HEK293 (cell line): ENCODE measurements around the gene TPGS1.

Source experiments
- BCL11B ChIP-seq: fragments of 450-650 bp; formaldehyde crosslinking; IDR thresholded peaks from 2 replicates; pipeline ENCODE4 v1.5.1; 2016; ENCODE audit warnings: low read depth, missing biosample characterization, missing genetic modification characterization
- OSR2 ChIP-seq: fragments of 450-650 bp; formaldehyde crosslinking; IDR thresholded peaks from 2 replicates; pipeline ENCODE4 v1.5.1; 2016; ENCODE audit warnings: missing biosample characterization, missing genetic modification characterization
- OVOL3 ChIP-seq: fragments of 450-650 bp; formaldehyde crosslinking; IDR thresholded peaks from 2 replicates; pipeline ENCODE4 v1.5.1; 2016; ENCODE audit warnings: missing biosample characterization, missing genetic modification characterization
- PBX3 ChIP-seq: sonication (generic); formaldehyde crosslinking; IDR thresholded peaks from 2 replicates; pipeline ENCODE4 v1.8.1; 2022; ENCODE audit warnings: mild to moderate bottlenecking, moderate library complexity, missing genetic modification reagents
- REPIN1 ChIP-seq: fragments of 450-650 bp; formaldehyde crosslinking; IDR thresholded peaks from 2 replicates; pipeline ENCODE4 v1.5.1; 2017; ENCODE audit warnings: missing biosample characterization, missing genetic modification characterization, low read depth
- SALL2 ChIP-seq: fragments of 450-650 bp; formaldehyde crosslinking; IDR thresholded peaks from 2 replicates; pipeline ENCODE4 v1.5.0; 2017; ENCODE audit warnings: missing biosample characterization, mild to moderate bottlenecking, missing genetic modification characterization, borderline replicate concordance
- SP7 ChIP-seq: fragments of 450-650 bp; formaldehyde crosslinking; IDR thresholded peaks from 2 replicates; pipeline ENCODE4 v1.5.1; 2016; ENCODE audit warnings: missing biosample characterization, missing genetic modification characterization
- TSHZ1 ChIP-seq: fragments of 450-650 bp; formaldehyde crosslinking; IDR thresholded peaks from 2 replicates; pipeline ENCODE4 v1.5.1; 2016; ENCODE audit warnings: missing biosample characterization, missing genetic modification characterization, borderline replicate concordance
- YY1 ChIP-seq: fragments of 450-650 bp; formaldehyde crosslinking; IDR thresholded peaks from 2 replicates; pipeline ENCODE4 v1.5.1; 2018; ENCODE audit warnings: missing biosample characterization, missing genetic modification characterization
- ZBTB10 ChIP-seq: fragments of 450-650 bp; formaldehyde crosslinking; IDR thresholded peaks from 2 replicates; pipeline ENCODE4 v1.5.1; 2016; ENCODE audit warnings: missing biosample characterization, missing genetic modification characterization
- ZBTB6 ChIP-seq: fragments of 450-650 bp; formaldehyde crosslinking; IDR thresholded peaks from 2 replicates; pipeline ENCODE4 v1.5.1; 2017; ENCODE audit warnings: missing biosample characterization, missing genetic modification characterization
- ZBTB7A ChIP-seq: fragments of 450-650 bp; formaldehyde crosslinking; IDR thresholded peaks from 2 replicates; pipeline ENCODE4 v1.5.1; 2016; ENCODE audit warnings: low read depth, missing biosample characterization, missing genetic modification characterization
- ZFP3 ChIP-seq: fragments of 450-650 bp; formaldehyde crosslinking; IDR thresholded peaks from 2 replicates; pipeline ENCODE4 v1.5.1; 2016; ENCODE audit warnings: low read depth, missing biosample characterization, missing genetic modification characterization
- ZNF140 ChIP-seq: fragments of 450-650 bp; formaldehyde crosslinking; IDR thresholded peaks from 2 replicates; pipeline ENCODE4 v1.5.1; 2016; ENCODE audit warnings: missing biosample characterization, missing genetic modification characterization
- ZNF184 ChIP-seq: fragments of 450-650 bp; IDR thresholded peaks from 2 replicates; pipeline ENCODE4 v1.5.1; 2018; ENCODE audit warnings: missing biosample characterization, mild to moderate bottlenecking, missing genetic modification characterization
- ZNF211 ChIP-seq: fragments of 450-650 bp; formaldehyde crosslinking; IDR thresholded peaks from 2 replicates; pipeline ENCODE4 v1.5.1; 2016; ENCODE audit warnings: low read depth, missing biosample characterization, missing genetic modification characterization
- ZNF266 ChIP-seq: fragments of 450-650 bp; formaldehyde crosslinking; IDR thresholded peaks from 2 replicates; pipeline ENCODE4 v1.5.1; 2016; ENCODE audit warnings: missing biosample characterization, missing genetic modification characterization, low read depth
- ZNF404 ChIP-seq: fragments of 450-650 bp; formaldehyde crosslinking; IDR thresholded peaks from 2 replicates; pipeline ENCODE4 v1.5.1; 2017; ENCODE audit warnings: missing biosample characterization, missing genetic modification characterization
- ZNF426 ChIP-seq: fragments of 450-650 bp; formaldehyde crosslinking; IDR thresholded peaks from 2 replicates; pipeline ENCODE4 v1.5.1; 2017; ENCODE audit warnings: missing biosample characterization, missing genetic modification characterization, mild to moderate bottlenecking, inconsistent platforms, moderate library complexity
- ZNF449 ChIP-seq: fragments of 450-650 bp; formaldehyde crosslinking; IDR thresholded peaks from 2 replicates; pipeline ENCODE4 v1.5.1; 2017; ENCODE audit warnings: missing biosample characterization, mild to moderate bottlenecking, missing genetic modification characterization, moderate library complexity
- ZNF48 ChIP-seq: fragments of 450-650 bp; formaldehyde crosslinking; IDR thresholded peaks from 2 replicates; pipeline ENCODE4 v1.5.1; 2016; ENCODE audit warnings: missing biosample characterization, missing genetic modification characterization
- ZNF521 ChIP-seq: fragments of 450-650 bp; formaldehyde crosslinking; IDR thresholded peaks from 2 replicates; pipeline ENCODE4 v1.5.1; 2017; ENCODE audit warnings: missing biosample characterization, mild to moderate bottlenecking, missing genetic modification characterization
- ZNF596 ChIP-seq: fragments of 450-650 bp; IDR thresholded peaks from 2 replicates; pipeline ENCODE4 v1.5.0; 2018; ENCODE audit warnings: missing biosample characterization, mild to moderate bottlenecking, missing genetic modification characterization, moderate library complexity
- ZNF621 ChIP-seq: fragments of 450-650 bp; formaldehyde crosslinking; IDR thresholded peaks from 2 replicates; pipeline ENCODE4 v1.5.1; 2017; ENCODE audit warnings: missing biosample characterization, missing genetic modification characterization
- ZNF629 ChIP-seq: fragments of 450-650 bp; formaldehyde crosslinking; IDR thresholded peaks from 2 replicates; pipeline ENCODE4 v1.5.1; 2017; ENCODE audit warnings: missing biosample characterization, missing genetic modification characterization
- ZNF785 ChIP-seq: fragments of 450-650 bp; formaldehyde crosslinking; IDR thresholded peaks from 2 replicates; pipeline ENCODE4 v1.5.1; 2016; ENCODE audit warnings: missing biosample characterization, missing genetic modification characterization
- ZNF792 ChIP-seq: fragments of 450-650 bp; formaldehyde crosslinking; IDR thresholded peaks from 2 replicates; pipeline ENCODE4 v1.5.1; 2016; ENCODE audit warnings: missing biosample characterization, missing genetic modification characterization
- ZNF830 ChIP-seq: fragments of 450-650 bp; IDR thresholded peaks from 2 replicates; pipeline ENCODE4 v1.5.0; 2018; ENCODE audit warnings: missing biosample characterization, missing genetic modification characterization, low read depth, mild to moderate bottlenecking, moderate library complexity
- ZNF837 ChIP-seq: fragments of 450-650 bp; formaldehyde crosslinking; IDR thresholded peaks from 2 replicates; pipeline ENCODE4 v1.5.1; 2016; ENCODE audit warnings: missing biosample characterization, missing genetic modification characterization
- ZSCAN23 ChIP-seq: fragments of 450-650 bp; formaldehyde crosslinking; IDR thresholded peaks from 2 replicates; pipeline ENCODE4 v1.5.1; 2016; ENCODE audit warnings: missing biosample characterization, missing genetic modification characterization

Gene TPGS1

GRCh38 chr19:488505-489417 is 18.5 kb upstream of the TPGS1 start (continued):
- TF ChIP-seq PBX3 (peak; percentile 95), TSHZ1 (tag by site-specific recombination) (no peak), ZNF404 (tag by site-specific recombination) (no peak), ZNF792 (tag by site-specific recombination) (no peak), OSR2 (tag by site-specific recombination) (peak; percentile 38), ZBTB6 (0 out of 2 replicates have a peak, but pooled peaks have one; percentile 32), ZSCAN23 (tag by site-specific recombination) (no peak), ZFP3 (tag by site-specific recombination) (no peak), ZNF521 (tag by site-specific recombination) (no peak), REPIN1 (tag by site-specific recombination) (no peak), ZNF830 (tag by site-specific recombination) (no peak), ZNF837 (tag by site-specific recombination) (no peak), ZNF629 (peak; percentile 16; the same call in 1 of the 2 replicates), ZNF211 (tag by site-specific recombination) (no peak), ZNF48 (no peak), ZNF184 (tag by site-specific recombination) (no peak), BCL11B (tag by site-specific recombination) (peak; percentile 85), ZNF596 (tag by site-specific recombination) (no peak), ZBTB10 (0 out of 2 replicates have a peak, but pooled peaks have one; percentile 23), ZNF449 (tag by site-specific recombination) (no peak), SALL2 (tag by site-specific recombination) (no peak), ZNF621 (tag by site-specific recombination) (no peak), ZNF426 (tag by site-specific recombination) (no peak), SP7 (tag by site-specific recombination) (no peak), ZNF785 (tag by site-specific recombination) (no peak), ZBTB7A (0 out of 2 replicates have a peak, but pooled peaks have one; percentile 17), ZNF266 (tag by site-specific recombination) (no peak), ZNF140 (no peak), OVOL3 (tag by site-specific recombination) (no peak), YY1 (tag by site-specific recombination) (peak; percentile 25; the same call in 1 of the 2 replicates)
